Spleen (tissue), 7 donors: ENCODE data around the gene PEX5L.

Experiments
- POLR2A ChIP-seq, 3 donors: fragments of 450-650 bp; IDR thresholded peaks; one replicate each; pipeline ENCODE4 v1.5.1; 2017; ENCODE audit warnings: antibody characterized with exemption in 3 of 3, mild to moderate bottlenecking in 1 of 3
- TF ChIP-seq, protein P1 (sequence below), 11 experiments: fragments of 200-600 bp in 7 of 11; fragments of 450-650 bp in 4 of 11; sonication (generic) in 4 of 11; IDR thresholded peaks in 8 of 11; conservative IDR thresholded peaks in 3 of 11; 1 replicate in 7 of 11; 2 replicates in 4 of 11; pipeline versions ENCODE4 v1.4.0 to v1.8.0; 2016 to 2021; ENCODE audit warnings: antibody characterized with exemption in 11 of 11, inconsistent platforms in 4 of 11, mild to moderate bottlenecking in 1 of 11
- donor health status: DM: no; HTN: no; CAD: no; lungs with moderate emphysema.
- donor health status: DM: no; HTN: no; CAD: no.
- donor health status: DM: no; HTN: no; CAD: no.

DNA sequence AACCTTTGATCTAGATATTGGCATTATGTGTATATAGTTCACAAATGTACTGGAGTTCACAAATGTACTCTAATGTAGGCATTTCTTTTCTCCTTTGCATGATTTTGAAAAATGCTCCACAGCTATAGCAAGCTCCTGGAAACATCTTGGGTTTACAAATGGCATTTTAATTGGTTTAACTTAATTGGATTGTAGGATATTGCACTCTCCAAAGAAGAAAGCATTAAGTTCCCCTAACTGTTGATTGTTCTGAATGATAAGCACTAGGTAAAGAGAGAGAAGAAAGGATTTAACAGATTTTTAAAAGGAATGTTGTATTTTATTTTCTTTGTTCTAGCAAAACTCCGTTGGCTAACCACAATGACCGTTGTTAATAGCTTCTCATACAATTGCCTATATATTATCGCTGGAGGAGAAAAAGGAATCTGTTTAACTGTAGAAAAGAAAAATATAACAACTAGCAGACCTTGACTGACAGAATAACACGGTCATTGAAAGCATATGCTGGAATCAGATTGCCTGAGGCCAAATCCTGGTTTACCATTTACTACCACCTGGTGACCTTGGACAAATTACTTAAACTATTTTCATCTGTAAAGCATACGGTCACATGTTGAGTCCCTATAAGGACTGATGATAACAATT lies 170.8 kb downstream of the PEX5L start:
- TF ChIP-seq, protein P1, sequence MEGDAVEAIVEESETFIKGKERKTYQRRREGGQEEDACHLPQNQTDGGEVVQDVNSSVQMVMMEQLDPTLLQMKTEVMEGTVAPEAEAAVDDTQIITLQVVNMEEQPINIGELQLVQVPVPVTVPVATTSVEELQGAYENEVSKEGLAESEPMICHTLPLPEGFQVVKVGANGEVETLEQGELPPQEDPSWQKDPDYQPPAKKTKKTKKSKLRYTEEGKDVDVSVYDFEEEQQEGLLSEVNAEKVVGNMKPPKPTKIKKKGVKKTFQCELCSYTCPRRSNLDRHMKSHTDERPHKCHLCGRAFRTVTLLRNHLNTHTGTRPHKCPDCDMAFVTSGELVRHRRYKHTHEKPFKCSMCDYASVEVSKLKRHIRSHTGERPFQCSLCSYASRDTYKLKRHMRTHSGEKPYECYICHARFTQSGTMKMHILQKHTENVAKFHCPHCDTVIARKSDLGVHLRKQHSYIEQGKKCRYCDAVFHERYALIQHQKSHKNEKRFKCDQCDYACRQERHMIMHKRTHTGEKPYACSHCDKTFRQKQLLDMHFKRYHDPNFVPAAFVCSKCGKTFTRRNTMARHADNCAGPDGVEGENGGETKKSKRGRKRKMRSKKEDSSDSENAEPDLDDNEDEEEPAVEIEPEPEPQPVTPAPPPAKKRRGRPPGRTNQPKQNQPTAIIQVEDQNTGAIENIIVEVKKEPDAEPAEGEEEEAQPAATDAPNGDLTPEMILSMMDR (IDR thresholded peaks at IDR 0.05 in 8 of 11, conservative IDR thresholded peaks at IDR 0.05 in 3 of 11) = no peak
- no peak for TF ChIP-seq POLR2A (IDR thresholded peaks at IDR 0.05)
